Inferior parietal cortex (tissue), 1 donor: ENCODE data around the gene CCR1.
"Not testable (repeated sequence)": the region's sequence is repeated elsewhere in the genome, so short reads cannot be mapped to it uniquely, and the experiment has no call there.

Experiments used
- DNase-seq: peaks from one replicate; pipeline ENCODE4 v3.0.0-alpha.2; 2016; ENCODE audit errors: extremely low spot score

CCR1 gene

DNA sequence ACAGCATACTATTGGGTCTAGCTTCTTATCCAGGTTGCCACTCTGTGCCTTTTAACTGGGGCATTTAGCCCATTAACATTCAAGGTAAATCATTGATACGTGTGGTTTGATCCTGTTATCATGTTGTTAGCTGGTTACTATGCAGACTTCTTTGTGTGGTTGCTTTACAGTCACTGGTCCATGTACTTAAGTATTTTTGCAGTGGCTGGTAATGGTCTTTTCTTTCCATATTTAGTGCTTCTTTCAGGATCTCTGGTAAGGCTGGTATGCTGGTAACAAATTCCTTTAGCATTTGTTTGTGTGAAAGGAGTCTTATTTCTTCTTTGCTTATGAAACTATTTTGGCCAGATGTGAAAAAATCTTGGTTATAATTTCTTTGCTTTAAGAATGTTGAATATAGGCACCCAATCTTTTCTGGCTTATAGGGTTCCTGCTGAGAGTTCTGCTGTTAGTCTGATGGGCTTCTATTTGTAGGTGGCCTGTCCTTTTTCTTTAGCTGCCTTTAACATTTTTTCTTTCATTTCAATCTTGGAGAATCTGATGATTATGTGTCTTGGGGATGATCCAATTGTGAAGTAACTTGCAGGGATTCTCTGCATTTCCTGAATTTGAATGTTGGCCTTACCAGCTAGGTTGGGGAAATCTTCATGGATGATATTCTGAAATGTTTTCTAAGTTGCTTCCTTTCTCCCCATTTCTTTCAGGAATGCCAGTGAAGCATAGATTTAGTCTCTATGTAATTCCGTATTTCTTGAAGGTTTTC lies 39.3 kb downstream of the CCR1 start:
- no peak for DNase-seq

DNA sequence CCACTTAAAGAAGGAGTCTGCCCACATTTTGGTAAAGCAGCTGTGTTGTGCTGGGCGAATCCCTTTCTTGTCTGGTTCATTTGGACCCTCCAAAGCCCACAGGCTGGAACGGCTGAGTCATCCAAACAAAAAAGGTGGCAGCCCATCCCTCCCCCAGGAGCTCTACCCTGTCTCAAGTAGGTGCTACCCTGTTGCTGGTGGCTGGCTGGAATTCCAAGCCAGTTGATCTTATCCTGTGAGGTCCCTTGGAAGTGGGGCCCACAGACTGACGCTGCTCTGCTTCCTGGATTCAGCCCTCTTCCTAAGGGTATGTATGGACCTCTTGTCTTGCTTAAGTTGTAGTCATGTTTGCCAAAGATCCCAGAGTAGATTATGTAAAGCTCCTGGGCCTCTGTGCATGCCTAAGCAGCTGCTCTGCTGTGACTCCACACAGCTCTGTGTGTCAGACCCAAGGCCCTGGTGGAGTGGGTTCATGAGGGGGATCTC lies 44.5 kb downstream of the CCR1 start:
- no peak for DNase-seq

DNA sequence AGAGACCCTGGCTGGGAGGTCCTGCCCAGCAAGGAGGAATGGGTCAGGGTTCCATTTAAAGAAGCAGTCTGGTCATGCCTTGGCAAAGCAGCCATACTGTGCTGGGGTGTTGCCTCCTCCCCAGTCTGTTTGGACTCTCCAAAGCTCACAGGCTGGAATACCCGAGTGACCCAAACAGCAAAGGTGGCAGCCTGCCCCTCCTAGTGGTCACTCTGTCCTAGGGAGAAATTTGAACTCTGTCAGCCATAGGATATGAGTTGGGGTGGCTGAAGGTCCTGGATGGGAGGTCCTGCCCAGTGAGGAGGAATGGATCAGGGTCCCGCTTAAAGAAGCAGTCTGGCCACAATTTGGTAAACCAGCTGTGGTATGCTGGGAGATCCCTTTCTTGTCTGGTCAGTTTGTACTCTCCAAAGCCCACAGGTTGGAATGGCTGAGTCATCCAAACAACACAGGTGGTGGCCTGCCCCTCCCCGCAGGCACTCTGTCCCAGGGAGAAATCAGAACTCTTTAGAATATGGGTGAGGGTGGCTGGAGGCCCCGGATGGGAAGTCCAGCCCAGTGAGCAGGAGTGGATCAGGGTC lies 45.0 kb downstream of the CCR1 start:
- no peak for DNase-seq

DNA sequence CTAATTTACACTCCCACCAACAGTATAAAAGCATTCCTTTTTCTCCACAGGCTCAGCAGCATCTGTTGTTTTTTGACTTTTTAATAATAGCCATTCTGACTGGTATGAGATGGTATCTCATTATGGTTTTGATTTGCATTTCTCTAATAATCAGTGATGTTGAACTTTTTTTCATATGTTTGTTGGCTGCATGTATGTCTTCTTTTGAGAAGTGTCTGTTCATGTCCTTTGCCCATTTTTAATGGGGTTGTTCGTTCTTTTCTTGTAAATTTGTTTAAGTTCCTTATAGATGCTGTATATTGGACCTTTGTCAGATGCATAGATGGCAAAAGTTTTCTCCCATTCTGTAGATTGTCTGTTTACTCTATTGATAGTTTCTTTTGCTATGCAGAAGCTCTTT lies 50.4 kb downstream of the CCR1 start:
- DNase-seq = not testable (repeated sequence)

DNA sequence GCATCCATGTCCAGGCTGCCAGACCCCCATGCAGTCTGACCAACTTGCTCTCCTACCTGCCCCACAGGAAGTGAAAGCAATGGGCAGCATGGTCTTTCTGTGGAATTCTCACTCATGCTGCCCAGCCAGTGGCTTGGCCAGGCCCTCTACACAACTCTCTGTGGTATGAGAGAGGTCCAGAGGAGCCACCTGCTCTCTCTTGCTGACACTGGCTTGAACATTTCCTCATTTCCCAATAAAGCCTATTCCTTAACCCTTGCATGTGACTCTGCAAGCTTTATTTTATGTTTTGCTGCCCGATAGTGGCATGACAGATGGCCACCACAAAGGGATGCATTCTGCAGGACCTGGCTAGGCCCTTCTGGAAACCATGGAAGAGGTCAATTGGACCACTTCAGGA lies 53.8 kb downstream of the CCR1 start:
- DNase-seq = no peak
